Measurements from ENCODE around the gene NCF4.

DNA sequence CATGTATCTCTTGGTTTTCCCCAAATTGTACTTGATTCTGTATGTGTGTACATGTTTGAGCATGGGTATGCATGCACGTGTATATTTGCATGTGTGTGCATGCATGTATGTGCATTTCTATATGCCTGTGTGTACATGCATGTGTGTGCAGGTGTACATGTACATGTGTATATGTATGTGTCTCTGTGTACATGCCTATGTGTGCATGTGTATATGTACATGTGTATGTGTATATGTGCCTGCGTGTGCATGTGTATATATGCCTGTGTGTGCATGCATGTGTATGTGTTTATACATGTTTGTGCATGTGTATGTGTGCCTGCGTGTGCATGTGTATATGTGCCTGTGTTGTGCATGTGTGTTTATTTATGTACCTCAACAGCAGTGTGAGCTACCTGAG is 5.3 kb upstream of the NCF4 start:
- TF ChIP-seq ZNF121 (tag by site-specific recombination; IDR thresholded peaks at IDR 0.05): no peak
- TF ChIP-seq, protein P1, sequence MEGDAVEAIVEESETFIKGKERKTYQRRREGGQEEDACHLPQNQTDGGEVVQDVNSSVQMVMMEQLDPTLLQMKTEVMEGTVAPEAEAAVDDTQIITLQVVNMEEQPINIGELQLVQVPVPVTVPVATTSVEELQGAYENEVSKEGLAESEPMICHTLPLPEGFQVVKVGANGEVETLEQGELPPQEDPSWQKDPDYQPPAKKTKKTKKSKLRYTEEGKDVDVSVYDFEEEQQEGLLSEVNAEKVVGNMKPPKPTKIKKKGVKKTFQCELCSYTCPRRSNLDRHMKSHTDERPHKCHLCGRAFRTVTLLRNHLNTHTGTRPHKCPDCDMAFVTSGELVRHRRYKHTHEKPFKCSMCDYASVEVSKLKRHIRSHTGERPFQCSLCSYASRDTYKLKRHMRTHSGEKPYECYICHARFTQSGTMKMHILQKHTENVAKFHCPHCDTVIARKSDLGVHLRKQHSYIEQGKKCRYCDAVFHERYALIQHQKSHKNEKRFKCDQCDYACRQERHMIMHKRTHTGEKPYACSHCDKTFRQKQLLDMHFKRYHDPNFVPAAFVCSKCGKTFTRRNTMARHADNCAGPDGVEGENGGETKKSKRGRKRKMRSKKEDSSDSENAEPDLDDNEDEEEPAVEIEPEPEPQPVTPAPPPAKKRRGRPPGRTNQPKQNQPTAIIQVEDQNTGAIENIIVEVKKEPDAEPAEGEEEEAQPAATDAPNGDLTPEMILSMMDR (tag by site-specific recombination; IDR thresholded peaks at IDR 0.05): no peak
- TF ChIP-seq, protein P2, sequence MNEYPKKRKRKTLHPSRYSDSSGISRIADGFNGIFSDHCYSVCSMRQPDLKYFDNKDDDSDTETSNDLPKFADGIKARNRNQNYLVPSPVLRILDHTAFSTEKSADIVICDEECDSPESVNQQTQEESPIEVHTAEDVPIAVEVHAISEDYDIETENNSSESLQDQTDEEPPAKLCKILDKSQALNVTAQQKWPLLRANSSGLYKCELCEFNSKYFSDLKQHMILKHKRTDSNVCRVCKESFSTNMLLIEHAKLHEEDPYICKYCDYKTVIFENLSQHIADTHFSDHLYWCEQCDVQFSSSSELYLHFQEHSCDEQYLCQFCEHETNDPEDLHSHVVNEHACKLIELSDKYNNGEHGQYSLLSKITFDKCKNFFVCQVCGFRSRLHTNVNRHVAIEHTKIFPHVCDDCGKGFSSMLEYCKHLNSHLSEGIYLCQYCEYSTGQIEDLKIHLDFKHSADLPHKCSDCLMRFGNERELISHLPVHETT (tag by site-specific recombination; IDR thresholded peaks at IDR 0.05): no peak
- TF ChIP-seq ZBTB21 (tag by site-specific recombination; IDR thresholded peaks at IDR 0.05): no peak
- no peak for TF ChIP-seq ZNF354C (tag by site-specific recombination; IDR thresholded peaks at IDR 0.05; ENCODE audit: borderline replicate concordance, low read depth)
- no peak for TF ChIP-seq REPIN1 (tag by site-specific recombination; IDR thresholded peaks at IDR 0.05; ENCODE audit: low read depth)
- no peak for TF ChIP-seq ZSCAN30 (tag by site-specific recombination; IDR thresholded peaks at IDR 0.05)

Measured in HEK293 (cell line).